GM21515 (cell line): Measurements from ENCODE around the gene IL32.

ENCODE experiments used
- ATAC-seq: cut with Tn5 transposase; IDR thresholded peaks from one replicate; pipeline ENCODE4 v1.9.1; 2021; ENCODE audit not compliant: unreplicated experiment

Gene IL32

GRCh38 chr16:3113765-3114479 is 48.5 kb downstream of the IL32 start:
- no peak for ATAC-seq

- no peak for ATAC-seq
Observed at GRCh38 chr16:3115003-3115402, 49.6 kb downstream of the IL32 start.

GRCh38 chr16:3115561-3115960 is 50.1 kb downstream of the IL32 start:
- ATAC-seq, result no peak

DNA sequence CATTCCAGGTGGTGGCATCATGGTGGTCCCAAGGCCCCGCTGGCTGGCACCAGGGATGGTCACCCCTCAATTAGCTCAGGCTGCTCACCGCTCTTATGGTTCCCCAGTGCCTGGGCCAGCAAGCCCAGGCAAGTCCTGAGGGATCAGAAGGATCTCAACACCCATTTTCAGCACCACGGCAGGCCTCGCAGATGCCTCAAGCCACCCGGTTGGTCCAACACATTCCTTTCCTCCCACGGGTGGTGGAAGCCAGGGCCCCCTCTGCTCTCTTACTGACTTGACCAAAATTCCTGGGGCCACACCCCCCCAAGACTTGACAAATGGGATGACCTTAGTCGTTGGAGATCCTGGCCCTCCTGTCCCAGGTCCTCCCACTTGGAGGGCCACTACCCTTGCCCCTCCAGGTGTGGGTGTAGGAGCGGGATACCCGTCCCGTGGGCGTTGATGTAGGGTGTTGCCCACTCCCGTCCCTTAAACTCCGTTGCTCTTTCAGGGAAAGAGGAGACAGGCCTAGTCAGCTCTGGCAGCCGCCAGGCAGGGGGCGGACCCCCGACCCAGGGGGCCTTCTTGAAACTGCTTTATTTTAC is 52.9 kb downstream of the IL32 start:
- ATAC-seq, result no peak

- ATAC-seq, result no peak
Observed at GRCh38 chr16:3118846-3119245, 53.4 kb downstream of the IL32 start.
